Measurements from ENCODE around the gene SLC9A9. TPM values are rescaled to one million over a fixed set of nuclear protein-coding genes. Genes with fewer than 3 reads are reported as not detected.
"Not testable (repeated sequence)": the region's sequence is repeated elsewhere in the genome, so short reads cannot be mapped to it uniquely, and the experiment has no call there.

The SLC9A9 gene
- total RNA-seq, 1 donor from 2014 or later: 15.0 TPM

DNA sequence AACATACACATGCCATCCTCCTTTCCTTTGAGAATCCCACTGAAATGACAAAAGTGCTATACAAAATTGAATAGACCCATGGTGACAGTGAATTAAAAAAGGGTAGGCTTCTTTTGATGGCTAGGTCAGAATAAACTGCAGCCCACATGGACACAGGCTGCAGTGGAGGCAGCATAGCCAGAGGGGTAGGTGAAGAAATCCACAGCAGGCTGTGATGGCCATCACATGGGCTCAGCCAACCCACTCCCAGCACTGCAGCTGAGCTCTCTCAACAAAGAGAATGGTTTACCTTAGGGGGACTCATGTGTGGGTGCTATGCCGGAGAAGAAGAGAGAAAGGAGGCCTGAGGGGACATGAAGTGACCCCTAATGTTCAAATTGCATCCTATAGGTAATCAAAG, 397.6 kb downstream of the SLC9A9 start:
- no peak for DNase-seq (ENCODE audit: low spot score)

DNA sequence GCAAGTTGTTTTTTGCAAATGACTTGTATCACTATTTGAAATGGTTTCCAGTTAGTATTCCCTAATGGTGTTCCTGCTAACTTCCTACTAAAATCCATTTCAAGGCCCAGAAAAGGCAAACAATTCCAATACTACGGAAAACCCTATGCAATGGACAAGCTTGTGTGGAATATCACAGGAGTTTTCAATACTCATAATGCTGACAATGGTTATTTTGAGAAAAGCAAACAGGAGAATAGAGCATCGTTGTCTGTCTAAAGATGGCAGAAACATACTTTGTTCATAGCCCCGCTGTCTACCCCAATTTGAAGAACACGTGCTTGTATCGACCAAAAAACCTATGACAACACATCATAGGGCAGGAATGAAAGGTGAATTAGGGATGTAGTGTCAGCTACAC, 400.8 kb downstream of the SLC9A9 start:
- no peak for DNase-seq (ENCODE audit: low spot score)

DNA sequence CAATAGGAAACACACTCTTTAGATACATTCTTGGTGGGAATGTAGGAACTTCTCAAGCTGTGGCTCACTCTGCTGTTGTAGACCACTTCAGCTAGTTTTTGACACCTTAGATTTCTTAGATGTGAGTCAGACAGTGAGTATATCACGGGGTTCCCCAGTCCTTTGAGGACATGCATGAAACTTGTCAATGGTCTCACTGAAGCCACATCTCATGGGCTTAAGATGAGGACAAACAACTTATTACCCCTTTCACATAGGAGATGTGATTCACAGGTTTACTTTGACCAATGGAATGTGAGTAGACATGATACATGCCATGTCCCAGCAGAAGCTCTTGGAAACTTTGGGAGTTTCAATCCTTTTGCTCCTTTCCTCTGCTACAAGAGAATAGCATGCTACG, 403.1 kb downstream of the SLC9A9 start:
- DNase-seq (ENCODE audit: low spot score): no peak

DNA sequence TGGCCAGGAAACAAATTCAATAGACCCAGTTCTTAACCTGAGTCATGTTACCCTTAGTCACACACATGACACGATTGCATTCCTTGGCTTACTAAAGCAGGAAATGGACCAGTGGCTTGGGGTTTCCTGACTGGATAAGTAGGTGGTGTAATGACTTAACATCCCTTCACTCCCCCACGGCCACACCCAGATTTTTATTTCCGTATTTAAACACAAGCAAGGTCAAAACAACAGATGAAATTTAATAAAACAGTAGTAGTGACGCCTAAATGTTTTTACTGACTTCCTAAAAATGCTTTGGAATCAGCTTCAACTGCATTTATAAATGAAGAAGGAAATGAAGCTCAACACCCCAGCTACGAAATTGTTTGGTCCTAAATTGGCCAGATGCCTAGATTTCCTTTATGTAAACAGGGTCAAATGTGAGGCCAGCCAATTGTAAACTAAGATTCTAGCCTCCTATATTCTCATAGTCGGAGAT, 404.4 kb downstream of the SLC9A9 start:
- DNase-seq (ENCODE audit: low spot score): peak; percentile 82

DNA sequence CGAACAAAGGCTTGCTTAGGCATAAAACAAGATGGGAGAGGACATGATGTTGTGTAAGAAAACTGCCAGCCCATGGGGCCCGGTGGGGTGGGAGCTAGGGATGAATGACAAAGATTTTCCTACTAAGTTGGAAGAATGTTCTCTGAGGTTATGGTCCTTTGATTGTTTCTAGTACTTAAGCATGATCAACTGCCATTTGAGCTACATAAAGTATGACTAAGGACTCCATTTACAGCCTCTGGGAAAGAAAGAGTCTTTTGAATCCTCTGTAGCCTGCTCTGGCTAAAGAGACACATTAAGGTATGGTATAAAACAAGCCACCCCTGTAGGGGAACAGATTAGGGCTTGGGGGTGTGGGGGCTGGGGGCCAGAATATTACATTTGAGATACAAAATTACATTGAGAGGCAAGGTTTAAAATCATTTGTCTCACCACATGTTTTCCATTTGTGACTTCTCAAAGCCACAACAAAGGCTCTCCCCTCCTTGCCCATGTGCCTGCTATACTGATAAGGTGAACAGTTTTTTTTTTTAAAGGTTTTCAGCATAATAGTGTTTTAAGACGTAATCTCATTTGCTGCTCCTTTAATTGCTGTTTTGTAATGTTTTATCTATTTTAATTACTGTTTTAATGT, 405.3 kb downstream of the SLC9A9 start:
- DNase-seq (ENCODE audit: low spot score): no peak

DNA sequence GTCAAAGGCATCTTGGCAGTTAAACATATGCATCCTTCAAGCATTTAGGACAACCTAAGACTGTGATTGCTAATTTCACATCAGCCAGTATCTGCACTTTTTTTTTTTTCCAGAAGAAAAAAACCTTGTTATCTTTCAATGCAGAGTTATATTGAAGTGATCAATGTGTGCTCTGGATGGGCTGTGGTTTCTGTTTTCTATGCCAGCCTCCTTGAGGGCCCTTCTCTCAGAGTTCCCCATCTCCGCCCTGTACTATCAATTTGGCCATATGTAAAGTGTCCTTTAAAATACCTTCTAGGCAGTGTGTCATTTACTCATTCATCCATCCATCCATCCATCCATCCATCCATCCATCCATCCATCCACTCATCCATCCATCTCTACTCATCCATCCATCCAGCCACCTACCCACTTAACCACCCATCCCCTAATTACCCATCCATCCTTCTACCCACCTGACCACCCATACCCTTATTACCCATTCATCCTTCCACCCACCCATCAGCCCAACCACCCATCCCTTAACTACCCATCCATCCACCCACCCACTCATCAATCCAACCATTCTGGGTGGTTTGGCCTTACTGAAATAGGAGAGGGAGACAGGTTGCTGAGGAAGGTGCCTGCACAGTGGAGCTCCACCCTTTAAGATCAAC, 406.6 kb downstream of the SLC9A9 start:
- no peak for DNase-seq (ENCODE audit: low spot score)

DNA sequence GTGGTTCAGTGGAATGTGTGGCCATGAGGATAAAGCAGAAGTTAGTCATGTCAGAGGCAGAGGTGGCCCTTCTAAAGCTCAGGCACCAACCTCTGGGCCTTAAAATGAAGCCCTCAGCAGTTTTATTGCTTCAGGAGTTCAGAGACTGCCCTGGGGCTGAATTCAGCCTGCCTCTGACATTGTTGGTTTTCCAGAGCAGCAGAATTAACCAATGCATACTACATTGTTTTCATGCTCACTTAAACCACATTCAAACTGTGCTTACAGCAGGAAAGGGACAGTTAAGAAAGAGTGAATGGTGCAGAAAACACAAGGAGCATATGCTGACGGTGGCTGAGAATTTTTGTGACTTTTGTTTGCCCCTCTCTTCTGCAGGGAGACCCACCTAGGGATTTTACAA, 408.5 kb downstream of the SLC9A9 start:
- DNase-seq (ENCODE audit: low spot score): no peak

DNA sequence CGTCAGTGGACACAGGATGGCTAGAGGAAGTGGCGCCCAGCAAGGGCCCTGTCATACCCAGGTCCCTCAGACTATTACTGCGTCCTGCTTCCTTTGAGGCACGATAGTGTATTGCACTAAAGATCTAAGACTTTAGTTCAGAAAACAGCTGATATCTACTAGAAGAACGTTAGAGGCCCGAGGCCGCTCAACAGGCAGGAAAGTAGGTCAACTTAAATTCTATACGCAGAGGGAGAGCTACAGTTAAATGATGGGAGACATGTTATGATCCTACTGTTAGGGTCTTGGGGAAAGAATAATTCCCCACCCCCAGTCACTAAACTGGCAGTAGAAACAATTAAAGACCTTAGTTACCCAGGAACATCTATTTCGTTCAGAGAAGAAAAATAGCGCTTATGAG, 410.9 kb downstream of the SLC9A9 start:
- DNase-seq (ENCODE audit: low spot score): no peak

DNA sequence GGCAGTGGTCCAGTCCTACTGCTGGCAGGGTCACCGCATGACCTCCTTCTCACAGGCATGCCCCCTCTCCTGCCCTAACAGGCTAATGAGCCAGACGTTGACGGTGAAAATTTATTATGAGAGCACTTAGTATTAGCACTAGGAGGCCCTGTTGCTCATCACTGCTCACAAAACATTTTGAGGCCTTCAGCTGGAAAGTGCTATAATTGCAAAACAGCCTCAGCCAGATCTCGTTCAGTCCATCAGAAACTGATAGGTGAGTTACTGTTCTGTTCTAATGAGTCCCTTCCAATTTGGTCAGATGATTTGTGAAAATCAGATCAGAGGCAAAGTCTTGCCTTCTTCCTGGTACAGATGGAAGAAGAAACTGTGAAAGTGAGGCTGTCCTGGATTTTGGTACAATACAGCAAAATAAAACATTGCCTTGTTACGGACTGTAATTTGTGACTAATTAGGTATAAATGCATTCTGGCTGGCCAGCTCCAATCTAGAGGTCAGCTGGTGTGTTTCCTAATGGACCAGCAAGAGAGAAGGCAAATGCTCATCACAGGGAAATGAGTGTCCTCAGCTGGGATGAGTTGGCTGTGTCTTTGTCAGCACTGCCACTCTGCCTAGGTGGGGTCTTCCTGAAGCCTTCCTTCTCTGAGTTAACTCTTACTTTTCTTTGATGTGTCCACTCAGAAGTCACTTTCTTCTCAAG, 411.9 kb downstream of the SLC9A9 start:
- DNase-seq (ENCODE audit: low spot score): no peak

DNA sequence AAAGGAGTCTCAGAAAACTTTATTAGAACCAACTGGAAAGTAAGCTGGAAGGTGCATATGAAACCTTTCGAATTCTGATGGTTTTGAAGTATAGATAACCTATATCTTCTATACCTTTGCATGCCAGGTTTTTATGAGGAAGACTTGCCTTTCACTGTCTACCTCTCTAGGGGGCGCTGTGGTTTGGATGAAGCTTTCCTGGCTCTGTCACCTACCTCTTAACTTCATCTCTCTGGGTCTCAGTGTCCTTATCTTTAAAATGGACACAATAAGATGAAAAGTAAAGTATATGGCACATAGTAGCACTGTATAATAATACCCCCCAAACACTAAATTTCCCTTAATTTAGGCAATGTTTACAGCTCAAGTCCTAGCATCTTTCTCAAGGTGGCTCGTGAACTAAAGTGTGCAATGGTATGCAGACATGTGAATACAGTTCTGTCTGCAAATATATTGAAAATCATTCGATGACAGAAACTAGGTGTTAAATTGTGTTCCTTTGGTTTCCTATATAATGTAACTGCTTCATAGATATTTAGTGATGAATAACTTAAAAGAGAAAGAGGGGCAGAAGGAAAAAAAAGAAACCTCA, 414.4 kb downstream of the SLC9A9 start:
- no peak for DNase-seq (ENCODE audit: low spot score)

DNA sequence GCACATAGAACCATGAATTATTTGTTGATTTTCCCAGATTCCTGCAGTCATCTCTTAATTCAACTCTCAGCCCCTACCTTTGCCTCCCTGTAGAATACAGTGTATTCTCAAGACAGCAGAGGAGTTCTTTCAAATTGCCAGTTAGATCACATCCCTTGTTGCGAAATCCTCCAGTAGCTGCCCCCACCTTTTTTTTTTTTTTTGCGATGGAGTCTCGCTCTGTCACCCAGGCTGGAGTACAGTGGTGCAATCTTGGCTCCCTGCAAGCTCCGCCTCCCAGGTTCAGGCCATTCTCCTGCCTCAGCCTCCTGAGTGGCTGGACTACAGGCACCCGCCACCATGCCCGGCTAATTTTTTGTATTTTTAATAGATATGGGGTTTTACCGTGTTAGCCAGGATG, 417.0 kb downstream of the SLC9A9 start:
- DNase-seq (ENCODE audit: low spot score): not testable (repeated sequence)

DNA sequence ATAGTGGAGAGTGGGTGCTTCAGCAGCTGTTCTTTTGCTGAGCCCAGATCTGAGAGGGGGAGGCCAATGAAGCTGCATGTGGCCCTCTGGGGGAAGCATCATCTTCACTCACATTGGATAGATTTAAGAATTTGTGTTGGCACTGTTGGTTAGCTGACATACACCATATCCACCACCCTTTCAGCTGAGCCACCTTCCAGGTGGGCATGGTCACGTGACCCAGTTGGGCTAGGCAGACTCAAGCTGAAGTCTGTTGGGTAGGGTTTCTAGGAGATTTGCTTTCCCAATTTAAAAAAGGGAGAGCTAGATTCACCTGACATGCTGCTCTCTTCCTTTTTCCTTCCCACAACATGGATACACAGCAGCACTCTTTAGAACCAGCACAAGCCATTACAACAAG, 417.7 kb downstream of the SLC9A9 start:
- DNase-seq (ENCODE audit: low spot score): no peak

DNA sequence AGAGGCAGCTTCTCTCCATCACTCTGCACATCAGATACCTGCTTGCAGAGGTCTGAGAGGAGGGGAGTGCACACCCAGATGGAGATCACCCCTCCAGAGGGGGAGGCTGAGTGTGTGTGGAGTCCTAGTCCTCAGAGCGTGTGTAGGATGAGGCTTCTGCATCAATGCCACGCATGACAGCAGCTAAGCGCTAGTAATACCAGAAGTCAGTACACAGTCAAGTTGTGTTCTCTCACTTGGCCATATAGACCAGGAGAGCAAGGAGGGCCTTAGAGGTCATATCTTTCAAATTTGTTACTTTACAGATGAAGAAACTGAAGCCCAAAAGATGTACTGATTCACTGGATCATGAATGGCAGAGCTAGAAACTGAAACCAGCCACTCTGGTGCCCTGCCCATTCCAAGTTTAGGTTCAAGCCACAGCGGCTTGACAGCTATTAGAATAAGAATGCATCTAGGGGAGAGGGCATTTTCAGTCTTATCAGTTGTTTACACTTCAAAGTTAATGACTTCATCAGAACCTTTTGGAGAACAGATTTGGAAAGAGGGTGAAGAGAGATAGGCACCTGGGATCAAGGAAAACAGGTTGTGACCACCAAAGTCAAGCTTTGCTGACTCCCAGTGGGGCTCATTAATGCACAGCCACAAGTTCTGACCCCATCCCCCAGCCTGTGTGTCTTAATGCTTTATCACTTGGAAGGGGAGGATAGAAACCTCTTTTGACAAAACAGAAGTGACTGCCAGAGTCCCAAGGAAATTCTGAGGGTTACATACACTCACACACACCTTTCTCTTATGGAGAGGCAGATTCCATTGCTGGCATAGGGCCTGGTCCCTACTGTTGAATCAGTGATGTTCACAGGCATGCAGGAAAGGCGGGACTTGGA, 418.4 kb downstream of the SLC9A9 start:
- no peak for DNase-seq (ENCODE audit: low spot score)

DNA sequence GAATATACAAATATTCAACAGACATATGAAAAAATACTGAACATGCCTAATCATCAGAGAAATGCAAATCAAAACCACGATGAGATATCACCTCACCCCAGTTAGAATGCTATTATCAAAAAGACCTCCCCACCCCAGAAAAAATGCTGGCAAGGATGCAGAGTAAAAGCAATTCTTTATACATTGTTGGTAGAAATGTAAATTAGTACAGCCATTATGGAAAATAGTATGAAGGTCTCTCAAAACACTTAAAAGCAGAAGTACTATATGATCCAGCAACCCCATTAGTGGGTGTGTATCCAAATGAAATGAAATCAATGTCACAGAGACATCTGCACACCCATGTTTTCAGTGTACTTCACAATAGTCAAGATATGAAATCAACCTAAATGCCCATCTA, 420.0 kb downstream of the SLC9A9 start:
- no peak for DNase-seq (ENCODE audit: low spot score)

DNA sequence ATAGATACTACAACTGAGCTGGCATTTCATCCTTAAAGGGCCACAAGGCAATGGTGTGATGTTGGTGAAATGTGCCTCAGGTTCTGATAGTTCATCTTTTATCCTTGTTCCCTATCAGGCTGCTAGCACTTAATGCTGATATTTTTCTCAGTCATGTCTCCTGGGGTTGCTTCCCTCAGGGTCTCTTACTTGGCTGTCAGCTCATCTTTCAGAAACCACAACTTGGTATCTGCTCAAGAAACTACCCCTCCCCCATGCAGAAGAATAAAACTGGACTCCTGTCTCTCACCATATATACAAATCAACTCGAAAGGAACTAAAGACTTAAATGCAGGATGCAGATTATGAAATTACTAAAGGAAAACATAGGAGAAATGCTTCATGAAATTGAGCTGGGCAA, 420.6 kb downstream of the SLC9A9 start:
- no peak for DNase-seq (ENCODE audit: low spot score)

DNA sequence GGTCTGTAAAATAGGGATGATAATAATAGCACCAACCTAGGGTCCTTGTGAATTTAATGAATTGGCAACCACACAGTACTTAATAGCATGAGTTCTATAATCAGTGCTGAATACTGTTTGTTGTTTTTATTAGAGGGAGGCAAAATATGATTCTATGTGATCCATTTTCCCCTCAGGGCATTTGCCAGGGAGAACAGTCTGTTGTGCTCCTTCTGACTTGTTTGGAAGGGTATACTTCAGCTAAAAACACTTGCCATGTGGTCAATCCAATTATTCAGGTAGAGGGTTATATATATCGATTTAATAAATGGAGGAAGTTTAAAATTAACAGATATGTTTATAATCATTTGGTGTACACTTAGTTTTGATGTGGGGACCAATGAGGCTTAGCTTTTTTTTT, 423.4 kb downstream of the SLC9A9 start:
- DNase-seq (ENCODE audit: low spot score): no peak

DNA sequence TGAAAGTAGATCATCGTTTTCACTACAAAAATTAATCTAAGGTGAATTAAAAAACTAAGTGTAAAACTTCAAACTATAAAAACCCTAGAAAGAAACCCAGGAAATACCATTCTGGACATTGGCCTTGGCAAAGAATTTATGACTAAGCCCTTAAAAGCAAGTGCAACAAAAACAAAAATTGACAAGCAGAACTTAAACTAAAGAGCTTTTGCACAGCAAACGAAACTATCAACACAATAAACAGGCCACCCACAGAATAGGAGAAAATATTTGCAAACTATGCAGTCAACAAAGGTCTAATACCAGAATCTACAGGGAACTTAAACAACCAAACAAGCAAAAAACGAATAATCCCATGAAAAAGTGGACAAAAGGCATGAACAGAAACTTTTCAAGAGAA, 426.7 kb downstream of the SLC9A9 start:
- no peak for DNase-seq (ENCODE audit: low spot score)

DNA sequence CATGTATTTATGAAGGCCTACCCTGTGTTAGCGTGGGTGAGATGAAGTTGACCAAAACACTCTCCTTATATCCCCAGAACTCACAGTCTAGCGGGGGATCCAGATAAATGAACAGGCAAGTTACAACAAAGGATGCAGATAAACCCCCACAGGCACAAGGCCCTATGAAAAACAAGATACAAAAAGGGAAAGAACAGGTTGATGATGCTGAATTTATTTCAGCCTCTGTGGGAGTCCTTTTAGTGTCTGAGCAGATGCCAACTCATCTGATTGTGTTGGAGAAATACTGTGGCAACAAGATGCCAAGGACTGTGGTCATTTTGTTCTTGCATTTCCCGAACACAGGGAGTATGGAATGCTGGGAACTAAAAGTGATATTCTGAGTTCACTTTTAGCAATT, 428.7 kb downstream of the SLC9A9 start:
- DNase-seq (ENCODE audit: low spot score): no peak

DNA sequence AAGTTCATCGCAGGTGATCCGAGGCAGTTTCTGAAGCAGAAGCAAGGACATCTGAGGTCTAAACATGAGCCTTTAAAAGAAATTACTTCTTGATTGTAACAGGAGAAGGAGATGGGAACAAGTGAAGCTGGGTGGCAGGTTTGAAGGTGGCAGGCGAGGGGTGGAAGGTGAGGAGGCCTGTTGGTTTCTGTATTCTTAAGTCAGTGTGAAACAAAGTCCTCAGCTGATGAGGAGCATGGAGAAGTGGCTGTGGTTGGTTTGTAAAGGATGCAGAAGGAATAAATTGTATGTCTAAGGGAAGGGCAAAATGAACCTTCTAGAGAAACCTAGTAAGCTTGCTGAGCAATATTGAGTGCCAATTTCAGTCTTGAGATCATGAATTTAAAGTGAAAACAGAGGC, 429.9 kb downstream of the SLC9A9 start:
- DNase-seq (ENCODE audit: low spot score): no peak

DNA sequence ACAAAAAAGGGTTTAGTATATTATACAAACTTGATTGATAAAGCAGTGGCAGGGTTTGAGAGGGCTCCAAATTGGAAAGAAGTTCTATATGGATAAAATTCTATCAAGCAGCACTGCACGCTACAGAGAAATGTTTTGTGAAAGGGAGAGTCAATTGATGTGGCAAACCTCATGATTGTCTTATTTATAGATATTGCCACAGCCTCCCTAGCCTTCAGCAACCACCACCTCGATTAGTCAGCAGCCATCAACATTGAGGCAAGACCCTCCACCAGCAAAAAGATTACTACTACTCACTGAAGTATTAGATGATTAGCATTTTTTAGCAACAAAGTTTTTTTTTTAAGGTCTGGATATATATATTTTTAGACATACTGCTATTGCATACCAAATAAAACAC, 432.0 kb downstream of the SLC9A9 start:
- DNase-seq (ENCODE audit: low spot score): no peak

DNA sequence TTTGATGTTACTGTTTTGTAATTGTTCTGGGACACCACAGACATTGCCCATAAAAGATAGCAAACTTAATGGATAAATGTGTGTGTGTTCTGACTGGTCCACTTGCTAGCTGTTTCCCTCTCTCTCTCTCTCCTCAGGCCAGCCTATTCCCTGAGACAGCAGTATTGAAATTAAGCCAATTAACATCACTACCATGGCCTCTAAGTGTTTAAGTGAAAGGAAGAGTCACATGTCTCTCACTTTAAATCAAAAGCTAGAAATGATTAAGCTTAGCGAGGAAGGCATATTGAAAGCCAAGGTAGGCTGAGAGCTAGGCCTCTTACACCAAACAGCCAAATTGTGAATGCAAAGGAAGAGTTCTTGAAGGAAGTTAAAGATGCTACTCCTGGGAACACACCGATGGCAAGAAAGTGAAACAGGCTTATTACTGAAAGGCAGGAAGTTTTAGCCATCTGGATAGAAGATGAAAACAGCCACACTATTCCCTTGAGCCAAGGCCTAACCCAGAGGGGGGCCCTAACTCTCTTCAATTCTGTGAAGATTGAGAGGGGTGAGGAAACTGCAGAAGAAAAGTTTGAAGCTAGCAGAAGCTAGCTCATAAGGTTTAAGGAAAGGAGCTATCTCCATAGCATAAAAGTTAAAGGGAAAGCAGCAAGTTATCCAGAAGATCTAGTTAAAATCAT, 433.6 kb downstream of the SLC9A9 start:
- DNase-seq (ENCODE audit: low spot score): no peak

Measured in ureter (tissue), 1 donor.